Measurements from ENCODE around the gene UNC45A.
"Not testable (repeated sequence)": the region's sequence is repeated elsewhere in the genome, so short reads cannot be mapped to it uniquely, and the experiment has no call there.

The UNC45A gene, protein sequence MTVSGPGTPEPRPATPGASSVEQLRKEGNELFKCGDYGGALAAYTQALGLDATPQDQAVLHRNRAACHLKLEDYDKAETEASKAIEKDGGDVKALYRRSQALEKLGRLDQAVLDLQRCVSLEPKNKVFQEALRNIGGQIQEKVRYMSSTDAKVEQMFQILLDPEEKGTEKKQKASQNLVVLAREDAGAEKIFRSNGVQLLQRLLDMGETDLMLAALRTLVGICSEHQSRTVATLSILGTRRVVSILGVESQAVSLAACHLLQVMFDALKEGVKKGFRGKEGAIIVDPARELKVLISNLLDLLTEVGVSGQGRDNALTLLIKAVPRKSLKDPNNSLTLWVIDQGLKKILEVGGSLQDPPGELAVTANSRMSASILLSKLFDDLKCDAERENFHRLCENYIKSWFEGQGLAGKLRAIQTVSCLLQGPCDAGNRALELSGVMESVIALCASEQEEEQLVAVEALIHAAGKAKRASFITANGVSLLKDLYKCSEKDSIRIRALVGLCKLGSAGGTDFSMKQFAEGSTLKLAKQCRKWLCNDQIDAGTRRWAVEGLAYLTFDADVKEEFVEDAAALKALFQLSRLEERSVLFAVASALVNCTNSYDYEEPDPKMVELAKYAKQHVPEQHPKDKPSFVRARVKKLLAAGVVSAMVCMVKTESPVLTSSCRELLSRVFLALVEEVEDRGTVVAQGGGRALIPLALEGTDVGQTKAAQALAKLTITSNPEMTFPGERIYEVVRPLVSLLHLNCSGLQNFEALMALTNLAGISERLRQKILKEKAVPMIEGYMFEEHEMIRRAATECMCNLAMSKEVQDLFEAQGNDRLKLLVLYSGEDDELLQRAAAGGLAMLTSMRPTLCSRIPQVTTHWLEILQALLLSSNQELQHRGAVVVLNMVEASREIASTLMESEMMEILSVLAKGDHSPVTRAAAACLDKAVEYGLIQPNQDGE

DNA sequence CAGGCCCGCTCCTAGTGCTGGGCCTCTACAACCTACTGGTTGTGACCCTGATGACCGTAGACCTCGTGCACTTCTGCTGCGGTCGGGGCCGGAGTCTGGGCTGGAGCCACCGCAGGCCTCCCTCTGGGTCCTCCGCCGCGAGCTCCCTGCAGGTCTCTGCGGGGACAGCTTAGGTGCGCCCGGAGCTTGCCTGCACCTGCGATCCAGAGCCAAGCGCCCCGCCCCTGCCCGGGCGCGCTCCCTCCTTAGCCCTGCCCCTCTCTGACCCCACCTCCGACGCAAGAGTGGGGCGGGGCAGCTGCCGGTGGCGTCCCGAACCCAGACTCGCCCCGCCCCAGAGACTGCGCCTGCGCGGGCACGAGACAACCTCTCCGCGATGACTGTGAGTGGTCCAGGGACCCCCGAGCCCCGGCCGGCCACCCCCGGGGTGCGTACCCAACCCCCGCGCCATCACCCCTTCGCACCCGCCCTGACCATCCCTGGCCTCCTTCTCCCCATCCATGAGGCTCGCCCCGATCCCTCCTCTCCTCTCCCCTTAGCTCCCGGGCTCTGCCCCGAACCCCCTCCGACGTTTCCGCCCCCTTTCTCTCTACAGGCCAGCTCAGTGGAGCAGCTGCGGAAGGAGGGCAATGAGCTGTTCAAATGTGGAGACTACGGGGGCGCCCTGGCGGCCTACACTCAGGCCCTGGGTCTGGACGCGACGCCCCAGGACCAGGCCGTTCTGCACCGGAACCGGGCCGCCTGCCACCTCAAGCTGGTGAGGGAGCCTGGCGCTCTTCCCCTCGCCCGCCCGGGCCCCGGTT, at the start of gene UNC45A:
UNC45A (plus strand) TSS at position 337 of the 803 bp plus-strand sequence; CDS start at position 377, 40 bp downstream.
- peak; percentile 98 for DNase-seq (ENCODE audit: low spot score)

DNA sequence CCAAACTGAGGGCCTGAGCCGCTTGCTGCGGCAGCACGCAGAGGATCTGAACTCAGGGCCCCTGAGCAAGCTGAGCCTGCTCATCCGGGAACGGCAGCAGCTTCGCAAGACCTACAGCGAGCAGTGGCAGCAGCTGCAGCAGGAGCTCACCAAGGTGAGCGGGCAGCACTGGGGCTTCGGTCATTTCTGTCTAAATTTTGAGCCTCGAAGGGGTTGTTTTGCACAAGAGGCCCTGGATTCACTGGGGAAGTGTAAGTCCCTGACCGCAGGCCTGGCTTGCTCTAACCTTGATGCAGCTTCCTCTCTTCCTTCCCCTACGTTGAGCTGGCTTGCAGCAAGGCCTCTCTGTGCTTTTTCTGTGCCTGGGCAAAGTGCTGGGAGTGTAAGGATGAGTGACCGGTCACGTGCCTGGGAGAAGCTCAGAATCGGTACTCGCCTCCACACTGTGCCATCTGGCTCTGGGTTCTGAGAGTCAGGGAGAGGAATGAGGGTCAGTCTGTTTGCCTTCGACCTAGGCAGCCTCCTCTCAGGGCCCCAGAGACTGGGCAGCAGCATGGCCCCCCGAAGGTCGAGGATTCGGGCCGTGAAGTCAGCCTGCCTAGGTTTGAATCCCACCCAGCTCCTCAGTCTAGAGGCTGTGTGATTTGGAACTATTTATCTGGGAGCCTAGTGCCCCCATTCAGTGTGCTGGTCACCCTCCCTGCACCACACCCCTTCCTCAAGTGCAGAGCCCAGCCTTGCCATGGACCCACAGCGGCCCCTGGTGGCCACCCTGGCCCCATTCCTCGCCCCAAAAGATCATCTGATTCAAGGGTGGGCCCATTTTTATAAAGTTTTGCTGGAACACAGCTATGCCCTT, 49.4 kb upstream of the UNC45A start:
- DNase-seq (ENCODE audit: low spot score) = peak; percentile 82

DNA sequence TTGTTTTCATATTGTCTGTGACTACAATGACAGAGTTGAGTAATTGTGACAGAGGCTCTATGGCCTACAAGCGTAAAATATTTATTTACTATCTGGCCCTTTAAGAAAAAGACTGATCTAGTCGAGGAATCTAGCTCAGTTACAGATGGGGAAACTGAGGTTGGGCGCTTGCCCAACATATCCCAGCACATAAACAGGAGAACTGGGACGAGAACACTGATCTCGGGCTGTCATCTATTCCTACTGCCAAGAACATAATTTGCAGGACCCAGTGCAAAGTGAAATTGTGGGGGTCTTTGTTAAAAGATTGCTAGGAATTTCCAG, 48.8 kb upstream of the UNC45A start:
- no peak for DNase-seq (ENCODE audit: low spot score)

DNA sequence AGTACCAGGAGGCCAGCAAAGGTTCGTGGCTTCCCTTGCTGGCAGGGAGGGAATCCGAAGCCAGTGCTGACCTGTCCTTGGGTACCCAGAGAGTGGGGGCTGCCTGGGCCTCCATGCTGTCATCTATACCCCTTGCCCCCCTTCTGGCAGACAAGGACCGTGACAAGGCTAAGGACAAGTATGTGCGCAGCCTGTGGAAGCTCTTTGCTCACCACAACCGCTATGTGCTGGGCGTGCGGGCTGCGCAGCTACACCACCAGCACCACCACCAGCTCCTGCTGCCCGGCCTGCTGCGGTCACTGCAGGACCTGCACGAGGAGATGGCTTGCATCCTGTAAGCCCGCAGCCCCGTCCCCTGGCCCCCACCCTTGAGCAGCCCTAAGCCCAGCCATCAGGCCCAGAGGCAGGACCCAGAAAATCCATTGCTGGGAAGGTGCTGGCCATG, 48.0 kb upstream of the UNC45A start:
- no peak for DNase-seq (ENCODE audit: low spot score)

DNA sequence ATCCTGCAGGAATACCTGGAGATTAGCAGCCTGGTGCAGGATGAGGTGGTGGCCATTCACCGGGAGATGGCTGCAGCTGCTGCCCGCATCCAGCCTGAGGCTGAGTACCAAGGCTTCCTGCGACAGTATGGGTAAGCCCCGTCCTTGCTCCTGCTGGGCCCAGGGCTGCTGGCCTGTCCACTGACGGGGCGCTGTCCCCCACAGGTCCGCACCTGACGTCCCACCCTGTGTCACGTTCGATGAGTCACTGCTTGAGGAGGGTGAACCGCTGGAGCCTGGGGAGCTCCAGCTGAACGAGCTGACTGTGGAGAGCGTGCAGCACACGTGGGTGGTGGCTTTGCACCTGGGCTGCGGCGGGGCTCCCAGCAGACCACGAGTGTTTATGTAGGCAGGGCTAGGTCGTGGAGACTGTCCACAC, 45.8 kb upstream of the UNC45A start:
- no peak for DNase-seq (ENCODE audit: low spot score)

DNA sequence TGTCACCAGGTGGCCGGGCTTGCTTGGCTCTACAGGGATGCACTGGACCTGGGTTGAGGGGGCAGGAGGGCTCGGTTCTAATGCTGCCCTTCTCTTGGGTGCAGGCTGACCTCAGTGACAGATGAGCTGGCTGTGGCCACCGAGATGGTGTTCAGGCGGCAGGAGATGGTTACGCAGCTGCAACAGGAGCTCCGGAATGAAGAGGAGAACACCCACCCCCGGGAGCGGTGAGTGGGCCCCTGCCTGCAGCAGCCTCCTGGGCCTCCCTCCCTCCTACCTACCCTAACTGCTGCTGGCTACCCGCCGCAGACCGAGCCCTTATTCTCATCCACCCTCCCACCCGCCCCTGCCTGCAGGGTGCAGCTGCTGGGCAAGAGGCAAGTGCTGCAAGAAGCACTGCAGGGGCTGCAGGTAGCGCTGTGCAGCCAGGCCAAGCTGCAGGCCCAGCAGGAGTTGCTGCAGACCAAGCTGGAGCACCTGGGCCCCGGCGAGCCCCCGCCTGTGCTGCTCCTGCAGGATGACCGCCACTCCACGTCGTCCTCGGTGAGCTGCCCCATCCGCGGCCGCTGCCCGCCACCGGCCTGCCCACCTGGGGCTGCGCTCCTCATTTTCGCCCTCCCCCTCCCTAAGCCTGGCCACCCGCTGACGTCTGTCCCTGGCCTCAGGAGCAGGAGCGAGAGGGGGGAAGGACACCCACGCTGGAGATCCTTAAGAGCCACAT, 45.2 kb upstream of the UNC45A start:
- no peak for DNase-seq (ENCODE audit: low spot score)

DNA sequence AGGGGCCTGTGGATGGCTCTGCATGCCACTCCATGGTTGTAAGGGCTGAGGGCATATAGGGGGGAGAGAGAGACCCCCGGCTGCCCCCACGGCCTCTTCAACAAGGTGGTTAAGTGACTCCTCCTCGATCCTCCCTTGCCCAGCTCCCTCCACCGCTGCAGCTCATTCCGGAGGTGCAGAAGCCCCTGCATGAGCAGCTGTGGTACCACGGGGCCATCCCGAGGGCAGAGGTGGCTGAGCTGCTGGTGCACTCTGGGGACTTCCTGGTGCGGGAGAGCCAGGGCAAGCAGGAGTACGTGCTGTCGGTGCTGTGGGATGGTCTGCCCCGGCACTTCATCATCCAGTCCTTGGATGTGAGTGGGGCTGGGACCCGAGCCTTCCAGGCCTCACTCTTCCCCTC, 44.2 kb upstream of the UNC45A start:
- DNase-seq (ENCODE audit: low spot score) = no peak

DNA sequence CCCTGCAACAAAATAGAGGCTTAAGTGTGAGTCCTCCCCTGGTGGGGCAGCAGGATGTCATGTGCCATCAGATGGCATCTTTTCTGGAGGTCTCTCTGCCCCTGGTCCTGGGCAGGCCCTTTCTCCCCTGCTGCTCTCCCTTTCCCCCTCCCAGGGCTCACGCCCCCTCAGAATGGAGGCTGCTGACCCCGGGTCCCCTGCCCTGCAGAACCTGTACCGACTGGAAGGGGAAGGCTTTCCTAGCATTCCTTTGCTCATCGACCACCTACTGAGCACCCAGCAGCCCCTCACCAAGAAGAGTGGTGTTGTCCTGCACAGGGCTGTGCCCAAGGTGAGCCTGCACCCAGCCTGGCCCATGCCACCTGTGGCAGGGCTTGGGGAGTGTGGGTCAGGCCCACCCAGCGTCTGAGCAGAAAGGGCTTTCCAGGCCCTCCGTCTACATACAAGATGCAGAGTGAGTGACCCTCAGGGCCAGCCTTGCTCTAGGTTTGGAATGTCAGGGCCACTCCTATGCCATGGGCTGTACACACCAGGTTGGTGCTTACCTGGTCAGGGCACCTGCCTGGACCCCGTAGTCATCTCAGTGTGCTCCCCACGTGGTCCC, 43.6 kb upstream of the UNC45A start:
- DNase-seq (ENCODE audit: low spot score) = no peak

DNA sequence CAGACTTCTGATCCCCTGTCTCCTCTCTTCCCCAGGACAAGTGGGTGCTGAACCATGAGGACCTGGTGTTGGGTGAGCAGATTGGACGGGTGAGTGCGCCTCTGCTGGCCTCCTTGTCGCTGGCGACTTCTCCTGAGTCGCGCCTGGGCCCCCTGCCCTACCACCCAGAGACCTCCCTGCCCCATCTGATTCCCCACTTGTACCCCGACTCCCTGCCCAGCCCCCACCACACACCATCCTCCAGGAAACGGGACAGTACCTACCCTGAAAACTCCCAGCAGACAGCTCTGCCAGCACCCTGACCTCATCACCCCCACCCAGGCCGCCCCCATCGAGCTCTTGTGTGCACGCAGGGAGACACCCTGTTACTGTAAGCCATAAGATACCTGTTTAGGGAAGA, 43.1 kb upstream of the UNC45A start:
- no peak for DNase-seq (ENCODE audit: low spot score)

DNA sequence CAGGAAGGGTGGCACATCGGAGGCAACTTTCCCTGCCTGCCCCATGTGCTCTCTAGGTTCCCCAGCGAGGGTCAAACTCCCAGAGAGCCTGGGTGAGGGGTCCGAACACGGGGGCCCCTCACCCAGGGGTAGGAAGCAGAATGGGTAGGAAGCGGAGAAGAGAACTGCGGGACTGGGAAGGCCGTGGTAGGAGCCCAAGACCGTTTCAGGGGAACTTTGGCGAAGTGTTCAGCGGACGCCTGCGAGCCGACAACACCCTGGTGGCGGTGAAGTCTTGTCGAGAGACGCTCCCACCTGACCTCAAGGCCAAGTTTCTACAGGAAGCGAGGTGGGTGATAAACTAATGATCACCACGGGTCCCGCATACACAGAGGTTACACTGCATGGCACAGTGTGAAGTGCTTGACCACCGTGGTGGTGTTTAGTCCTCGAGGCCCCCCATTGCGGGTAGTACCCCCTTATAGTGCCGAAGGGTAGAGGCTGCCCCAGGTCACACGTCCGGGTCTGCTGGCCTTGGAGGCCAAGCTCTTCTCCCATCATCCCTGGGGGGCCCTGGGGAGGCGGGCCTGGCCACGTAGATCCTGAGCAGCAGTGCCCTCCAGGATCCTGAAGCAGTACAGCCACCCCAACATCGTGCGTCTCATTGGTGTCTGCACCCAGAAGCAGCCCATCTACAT, 42.4 kb upstream of the UNC45A start:
- no peak for DNase-seq (ENCODE audit: low spot score)

DNA sequence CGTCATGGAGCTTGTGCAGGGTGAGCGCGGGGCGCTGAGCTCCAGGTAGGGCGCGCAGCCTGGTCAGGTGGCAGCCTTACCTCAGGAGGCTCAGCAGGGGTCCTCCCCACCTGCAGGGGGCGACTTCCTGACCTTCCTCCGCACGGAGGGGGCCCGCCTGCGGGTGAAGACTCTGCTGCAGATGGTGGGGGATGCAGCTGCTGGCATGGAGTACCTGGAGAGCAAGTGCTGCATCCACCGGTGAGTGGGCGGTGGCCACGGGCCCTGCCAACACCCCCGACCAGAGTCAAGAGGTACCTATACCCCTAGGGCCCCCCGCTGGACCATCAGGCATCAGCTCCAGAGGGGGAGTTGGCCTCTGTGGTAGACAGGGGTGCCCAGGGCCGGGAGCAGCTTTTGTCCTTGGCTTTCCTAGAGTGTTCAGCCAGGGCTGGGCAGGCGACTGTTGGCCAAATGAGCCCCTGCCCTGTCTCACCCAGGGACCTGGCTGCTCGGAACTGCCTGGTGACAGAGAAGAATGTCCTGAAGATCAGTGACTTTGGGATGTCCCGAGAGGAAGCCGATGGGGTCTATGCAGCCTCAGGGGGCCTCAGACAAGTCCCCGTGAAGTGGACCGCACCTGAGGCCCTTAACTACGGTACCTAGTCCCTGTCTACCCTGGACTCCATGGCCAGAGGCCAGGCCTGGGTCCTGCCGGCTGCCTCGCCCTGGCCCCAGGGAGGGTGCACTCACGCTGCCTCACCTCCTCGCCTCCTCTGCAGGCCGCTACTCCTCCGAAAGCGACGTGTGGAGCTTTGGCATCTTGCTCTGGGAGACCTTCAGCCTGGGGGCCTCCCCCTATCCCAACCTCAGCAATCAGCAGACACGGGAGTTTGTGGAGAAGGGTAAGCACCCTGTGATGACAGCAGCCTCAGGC, 41.7 kb upstream of the UNC45A start:
- no peak for DNase-seq (ENCODE audit: low spot score)

DNA sequence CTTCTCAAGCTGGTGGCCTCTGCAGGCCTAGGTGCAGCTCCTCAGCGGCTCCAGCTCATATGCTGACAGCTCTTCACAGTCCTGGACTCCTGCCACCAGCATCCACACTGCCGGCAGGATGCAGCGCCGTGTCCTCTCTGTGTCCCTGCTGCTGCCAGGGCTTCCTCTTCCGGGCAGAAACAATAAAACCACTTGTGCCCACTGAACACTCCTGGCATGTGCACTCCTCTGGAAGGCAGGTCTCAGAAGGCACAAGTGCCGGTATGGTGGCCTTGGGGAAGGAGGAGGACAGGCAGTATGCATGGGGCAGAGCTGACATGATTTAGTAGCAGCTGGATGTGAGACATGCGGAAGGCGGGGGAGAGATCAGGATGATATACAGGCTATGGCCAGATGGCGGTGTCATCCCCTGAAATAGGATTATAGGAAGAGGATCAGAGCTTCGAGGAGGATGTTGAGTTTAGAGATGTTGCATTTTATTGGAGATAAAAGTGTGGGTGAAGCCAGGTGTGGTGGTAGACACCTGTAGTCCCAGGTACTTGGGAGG, 39.4 kb upstream of the UNC45A start:
- DNase-seq (ENCODE audit: low spot score) = no peak

DNA sequence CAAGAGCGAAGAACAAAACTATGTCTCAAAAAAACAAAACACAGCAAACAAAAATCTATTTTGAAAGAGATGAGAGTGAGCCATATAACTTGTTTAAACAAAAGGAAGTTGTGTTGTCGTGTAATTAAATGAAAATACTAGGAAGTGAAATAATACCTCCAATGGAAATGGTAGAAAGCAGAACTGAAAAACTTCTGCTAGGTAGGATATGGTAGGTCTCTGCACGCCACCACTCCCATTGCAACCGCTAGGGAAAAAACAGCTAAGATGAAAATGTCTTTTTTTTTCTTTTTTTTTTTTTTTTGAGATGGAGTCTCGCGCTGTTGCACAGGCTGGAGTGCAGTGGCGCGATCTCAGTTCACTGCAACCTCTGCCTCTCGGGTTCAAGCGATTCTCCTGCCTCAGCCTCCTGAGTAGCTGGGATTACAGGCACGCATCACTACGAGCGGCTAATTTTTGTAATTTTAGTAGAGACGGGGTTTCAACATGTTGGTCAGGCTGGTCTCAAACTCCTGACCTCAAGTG, 37.9 kb upstream of the UNC45A start:
- DNase-seq (ENCODE audit: low spot score) = not testable (repeated sequence)

DNA sequence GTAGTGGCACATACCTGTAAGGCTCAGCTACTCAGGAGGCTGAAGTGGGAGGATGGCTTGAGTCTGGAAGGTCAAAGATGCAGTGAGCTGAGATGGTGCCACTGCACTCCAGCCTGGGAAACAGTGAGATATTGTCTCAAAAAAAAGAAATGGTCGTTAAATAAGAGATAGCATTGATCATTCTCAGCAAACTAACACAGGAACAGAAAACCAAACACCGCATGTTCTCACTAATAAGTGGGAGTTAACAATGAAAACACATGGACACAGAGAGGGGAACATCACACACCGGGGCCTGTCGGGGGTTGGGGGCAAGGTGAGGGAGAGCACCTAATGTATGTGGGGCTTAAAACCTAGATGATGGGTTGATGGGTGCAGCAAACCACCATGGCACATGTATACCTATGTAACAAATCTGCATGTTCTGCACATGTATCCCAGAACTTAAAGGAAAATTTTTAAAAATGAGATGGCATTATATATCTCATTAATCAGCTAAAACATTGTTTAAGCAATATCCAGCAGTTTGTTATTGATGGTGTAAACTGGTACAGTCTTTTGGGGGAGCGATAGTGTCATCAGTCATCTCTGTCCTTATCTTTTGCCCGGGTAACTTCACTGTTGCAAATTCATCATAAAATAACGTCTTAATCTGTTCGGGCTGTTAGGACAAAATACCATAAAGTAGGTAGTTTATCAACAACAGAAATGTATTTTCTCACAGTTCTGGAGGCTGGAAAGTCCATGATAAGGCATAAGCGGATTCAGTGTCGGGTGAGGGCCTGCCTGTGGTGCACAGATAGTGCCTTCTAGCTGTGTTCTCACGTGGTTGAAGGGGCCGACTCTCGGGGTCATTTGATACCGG, 33.7 kb upstream of the UNC45A start:
- peak; percentile 33 for DNase-seq (ENCODE audit: low spot score)

DNA sequence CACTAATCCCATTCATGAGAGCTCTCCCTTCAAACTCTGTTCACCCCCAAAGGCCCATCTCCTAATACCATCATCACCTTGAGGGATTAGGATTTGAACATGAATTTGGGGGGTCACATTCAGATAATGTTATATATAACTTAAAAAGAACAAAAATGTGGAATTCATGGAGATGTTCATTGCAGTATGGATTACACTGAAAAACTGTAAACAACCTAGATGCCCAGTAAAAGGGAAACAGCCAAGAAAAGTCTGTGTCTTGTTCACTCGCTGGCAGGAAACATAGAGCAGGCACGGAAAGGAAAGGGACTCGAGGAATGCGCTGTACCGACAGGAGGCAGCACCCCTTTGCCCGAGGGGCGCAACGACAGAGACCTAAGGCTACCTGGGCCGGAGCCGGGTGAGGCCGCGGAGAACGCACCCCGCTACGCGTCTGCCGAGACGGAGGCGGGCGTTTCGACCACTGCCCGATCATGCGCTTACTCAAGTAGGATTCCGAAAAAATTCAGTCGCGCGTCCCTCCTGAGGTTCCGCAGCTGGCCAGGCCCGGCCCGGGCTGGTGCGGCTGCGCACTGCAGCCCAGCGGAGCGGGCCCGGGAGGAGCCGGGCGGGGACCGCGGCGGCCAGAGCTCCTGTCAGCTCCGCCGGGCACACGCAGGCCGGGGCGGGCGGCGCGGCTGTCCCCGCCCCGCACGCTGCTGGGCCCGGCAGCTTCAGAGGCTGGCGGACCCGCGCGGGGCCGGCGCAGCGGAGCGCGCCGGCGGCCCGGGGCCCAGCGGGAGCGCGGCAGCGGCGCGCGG, 32.8 kb upstream of the UNC45A start:
- DNase-seq (ENCODE audit: low spot score) = peak; percentile 100
